A673 (cell line): Measurements from ENCODE around the gene PFN3.

ENCODE experiments used
- EZH2 ChIP-seq: fragments of 200-600 bp; sonication (generic); IDR thresholded peaks from 2 replicates; pipeline ENCODE4 v1.6.1; 2017; ENCODE audit warnings: borderline replicate concordance, low read depth, mild to moderate bottlenecking, mixed read lengths, antibody characterized with exemption, low read length; ENCODE audit not compliant: poor library complexity, severe bottlenecking
- TF ChIP-seq, protein P1 (sequence below): fragments of 300-800, 200-600 bp; sonication (generic); conservative IDR thresholded peaks from 2 replicates; pipeline ENCODE4 v1.5.1; 2017; ENCODE audit warnings: low read depth, mild to moderate bottlenecking, antibody characterized with exemption, low read length, moderate library complexity, mixed read lengths

DNA sequence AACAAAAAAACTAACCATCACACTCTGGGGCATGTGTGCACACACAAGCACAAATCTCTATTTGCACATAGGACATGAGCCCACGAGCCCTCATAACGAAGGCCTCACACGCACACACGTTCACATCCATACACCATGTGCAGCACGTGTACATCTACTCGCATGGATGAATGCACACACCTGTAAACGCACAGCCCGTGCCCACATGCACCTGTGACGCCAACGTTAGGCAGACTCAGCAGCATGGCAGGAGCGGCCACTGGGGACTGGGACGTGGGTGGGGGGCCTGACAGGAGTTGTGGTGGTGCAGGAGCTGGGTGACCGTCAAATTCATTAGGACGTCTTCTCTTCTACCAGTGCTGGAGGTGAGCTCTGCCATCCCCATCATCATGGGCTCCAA, 13.1 kb downstream of the PFN3 start:
- TF ChIP-seq, protein P1, sequence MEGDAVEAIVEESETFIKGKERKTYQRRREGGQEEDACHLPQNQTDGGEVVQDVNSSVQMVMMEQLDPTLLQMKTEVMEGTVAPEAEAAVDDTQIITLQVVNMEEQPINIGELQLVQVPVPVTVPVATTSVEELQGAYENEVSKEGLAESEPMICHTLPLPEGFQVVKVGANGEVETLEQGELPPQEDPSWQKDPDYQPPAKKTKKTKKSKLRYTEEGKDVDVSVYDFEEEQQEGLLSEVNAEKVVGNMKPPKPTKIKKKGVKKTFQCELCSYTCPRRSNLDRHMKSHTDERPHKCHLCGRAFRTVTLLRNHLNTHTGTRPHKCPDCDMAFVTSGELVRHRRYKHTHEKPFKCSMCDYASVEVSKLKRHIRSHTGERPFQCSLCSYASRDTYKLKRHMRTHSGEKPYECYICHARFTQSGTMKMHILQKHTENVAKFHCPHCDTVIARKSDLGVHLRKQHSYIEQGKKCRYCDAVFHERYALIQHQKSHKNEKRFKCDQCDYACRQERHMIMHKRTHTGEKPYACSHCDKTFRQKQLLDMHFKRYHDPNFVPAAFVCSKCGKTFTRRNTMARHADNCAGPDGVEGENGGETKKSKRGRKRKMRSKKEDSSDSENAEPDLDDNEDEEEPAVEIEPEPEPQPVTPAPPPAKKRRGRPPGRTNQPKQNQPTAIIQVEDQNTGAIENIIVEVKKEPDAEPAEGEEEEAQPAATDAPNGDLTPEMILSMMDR, result no peak
- no peak for TF ChIP-seq EZH2
